AG08396 (cell line): Measurements from ENCODE around the gene CSNK1A1.
"Not testable (repeated sequence)": the region's sequence is repeated elsewhere in the genome, so short reads cannot be mapped to it uniquely, and the experiment has no call there.

ENCODE experiments used
- DNase-seq: peaks from one replicate; pipeline ENCODE4 v3.0.0; 2012; ENCODE audit warnings: low spot score, mixed read lengths

The CSNK1A1 gene

DNA sequence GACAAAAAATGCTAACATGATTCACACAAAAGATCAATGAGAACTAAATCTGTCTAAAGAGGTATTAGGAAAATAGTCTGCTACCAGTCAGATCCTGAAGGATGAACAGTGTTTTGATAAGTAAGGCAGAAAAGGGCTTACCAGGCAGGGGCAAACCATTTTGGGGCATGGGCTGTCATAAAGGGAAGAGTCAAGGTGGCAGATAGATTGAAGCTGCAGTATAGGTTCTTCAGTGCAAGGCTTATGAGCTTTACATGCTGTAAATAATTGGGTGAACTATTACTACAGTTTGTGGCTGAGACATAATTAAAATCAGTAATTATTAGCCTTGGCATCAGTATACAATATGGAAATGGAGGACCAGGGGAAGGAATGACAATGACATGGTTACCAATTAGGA lies 21.8 kb downstream of the CSNK1A1 start:
- DNase-seq = no peak

DNA sequence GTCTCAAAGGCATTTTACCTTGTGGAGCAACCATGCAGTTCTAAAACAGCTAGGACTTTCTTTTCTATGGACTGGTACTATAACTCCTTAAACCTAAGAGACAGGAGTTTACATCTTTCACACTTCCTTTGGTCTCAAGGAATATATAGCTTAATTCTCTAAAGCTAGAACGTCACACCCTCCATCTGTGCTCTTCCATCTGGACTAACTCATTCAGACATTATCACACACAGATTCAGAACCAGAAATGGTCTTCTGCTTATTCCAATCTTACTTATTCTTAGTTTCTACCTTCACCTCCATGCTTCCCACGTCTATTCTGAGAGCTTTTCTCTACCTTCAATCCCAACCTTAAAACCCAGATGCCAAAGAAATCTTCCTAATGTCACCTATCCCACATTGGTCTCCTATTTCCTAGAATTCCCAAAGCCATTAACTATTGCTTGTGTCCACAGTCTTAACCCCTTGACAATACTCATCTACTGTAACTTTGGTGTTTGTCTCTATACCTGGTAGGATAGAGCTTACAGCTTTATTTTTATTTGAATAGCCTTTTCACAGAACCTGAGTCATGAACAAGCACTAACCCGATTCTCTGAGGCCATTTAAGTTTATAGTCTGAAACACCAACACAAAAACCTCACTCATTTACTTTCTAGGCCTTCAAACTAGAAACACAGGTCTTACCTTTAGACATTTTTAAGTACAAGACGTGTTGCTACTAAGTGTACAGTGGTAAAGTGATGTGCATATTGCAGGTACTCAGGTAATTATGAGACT lies 22.8 kb downstream of the CSNK1A1 start:
- no peak for DNase-seq

DNA sequence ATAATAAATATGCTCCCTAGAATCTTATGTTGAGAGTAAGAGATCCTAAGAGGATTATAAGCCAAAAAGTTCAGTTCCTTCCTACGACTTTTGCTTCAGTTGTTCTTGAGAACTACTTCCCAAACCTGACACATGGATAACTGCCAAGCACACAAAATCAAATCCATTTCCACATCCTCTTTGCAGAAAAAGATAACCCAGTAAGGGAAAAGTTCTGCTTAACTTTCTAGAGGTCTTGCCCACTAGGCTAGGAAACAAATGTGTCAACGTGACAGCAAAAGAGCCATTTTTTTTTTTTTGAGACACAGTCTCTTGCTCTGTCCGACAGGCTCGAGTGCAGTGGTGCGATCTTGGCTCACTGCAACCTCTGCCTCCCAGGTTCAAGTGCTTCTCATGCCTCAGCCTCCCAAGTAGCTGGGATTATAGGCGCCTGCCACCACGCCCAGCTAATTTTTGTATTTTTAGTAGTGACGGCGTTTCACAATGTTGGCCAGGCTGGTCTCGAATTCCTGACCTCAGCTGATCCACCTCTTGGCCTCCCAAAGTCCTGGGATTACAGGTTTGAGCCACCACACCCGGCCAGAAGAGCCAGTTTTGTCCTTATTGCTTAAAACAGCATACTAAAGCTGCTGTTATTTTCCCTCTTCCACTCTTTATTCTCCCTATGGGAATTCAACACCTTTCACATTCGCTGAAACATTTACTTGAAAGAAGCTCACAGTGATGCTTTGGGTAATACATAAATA lies 24.2 kb downstream of the CSNK1A1 start:
- no peak for DNase-seq

DNA sequence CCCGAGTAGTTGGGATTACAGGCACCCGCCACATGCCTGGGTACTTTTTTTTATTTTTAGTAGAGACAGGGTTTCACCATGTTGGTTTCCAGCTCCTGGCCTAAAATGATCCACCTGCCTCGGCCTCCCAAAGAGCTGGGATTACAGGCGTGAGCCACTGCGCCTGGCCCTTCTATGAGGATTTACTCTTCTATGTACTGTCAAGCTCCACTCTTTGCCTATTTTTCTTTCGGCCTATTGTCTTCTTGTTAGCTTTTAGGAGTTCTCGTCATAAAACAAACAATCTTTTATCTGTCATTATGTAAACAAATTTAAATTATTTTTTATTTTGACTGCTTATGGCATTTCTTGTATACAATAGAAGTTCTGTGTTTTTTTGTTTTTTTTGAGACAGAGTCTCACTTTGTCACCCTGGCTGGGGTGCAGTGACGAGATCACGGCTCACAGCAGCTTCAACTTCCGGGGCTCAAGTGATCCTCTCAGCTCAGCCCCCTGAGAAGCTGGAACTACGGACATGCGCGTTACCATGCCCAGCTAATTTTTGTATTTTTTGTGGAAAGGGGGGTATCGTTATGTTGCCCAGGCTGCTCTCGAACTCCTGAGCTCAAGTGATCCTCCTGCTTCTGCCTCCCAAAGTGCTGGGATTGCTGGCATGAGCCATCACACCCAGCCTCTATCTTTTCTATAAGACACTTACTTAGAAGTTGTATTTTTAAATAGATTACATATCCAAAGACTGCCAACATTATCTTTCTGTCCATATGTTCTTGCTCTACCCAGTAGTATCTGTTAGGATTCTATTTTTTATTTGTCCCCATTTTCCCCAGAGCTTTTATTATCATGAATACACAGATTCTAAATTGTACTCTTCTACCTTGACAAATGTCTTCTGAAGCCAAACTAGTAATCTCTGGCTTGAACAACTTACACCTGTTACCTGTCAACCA lies 29.2 kb downstream of the CSNK1A1 start:
- no peak for DNase-seq

DNA sequence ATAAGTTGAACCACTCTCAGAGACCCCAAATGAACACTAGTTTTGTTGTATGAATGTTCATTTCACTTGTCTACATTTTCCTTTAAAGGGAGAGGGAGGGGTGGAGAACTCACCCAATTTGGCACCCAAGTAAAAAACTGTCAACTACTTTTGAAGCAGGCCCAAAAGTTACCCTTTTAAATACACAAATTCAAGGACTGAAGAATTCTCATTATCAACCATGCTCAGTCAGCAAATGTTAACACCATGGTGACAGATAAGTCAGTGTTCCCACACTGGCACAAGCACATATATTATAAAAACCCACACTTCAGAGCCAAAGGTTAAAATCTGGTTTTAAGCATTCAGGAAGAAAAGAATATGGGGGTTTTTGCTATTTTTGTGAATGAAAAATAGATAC lies 31.6 kb downstream of the CSNK1A1 start:
- no peak for DNase-seq

DNA sequence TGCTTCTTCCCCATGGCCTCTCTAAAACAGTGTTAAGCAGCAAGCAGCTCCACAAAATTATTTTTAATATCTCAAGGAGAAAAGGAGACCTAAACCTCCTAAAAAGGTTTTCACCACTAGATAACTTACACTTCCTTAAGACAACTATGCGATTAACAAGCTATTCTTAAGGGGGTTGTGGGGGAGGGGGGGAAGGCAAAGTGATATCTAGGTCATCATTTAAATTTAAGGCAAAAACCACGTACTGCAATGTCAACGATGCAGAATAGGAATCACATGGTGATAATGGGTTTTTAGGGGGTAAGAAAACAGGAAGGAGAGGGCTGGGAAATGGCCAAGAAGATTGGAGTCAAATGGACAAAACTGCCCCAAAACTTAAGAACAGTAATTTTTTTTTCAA lies 32.6 kb downstream of the CSNK1A1 start:
- no peak for DNase-seq

DNA sequence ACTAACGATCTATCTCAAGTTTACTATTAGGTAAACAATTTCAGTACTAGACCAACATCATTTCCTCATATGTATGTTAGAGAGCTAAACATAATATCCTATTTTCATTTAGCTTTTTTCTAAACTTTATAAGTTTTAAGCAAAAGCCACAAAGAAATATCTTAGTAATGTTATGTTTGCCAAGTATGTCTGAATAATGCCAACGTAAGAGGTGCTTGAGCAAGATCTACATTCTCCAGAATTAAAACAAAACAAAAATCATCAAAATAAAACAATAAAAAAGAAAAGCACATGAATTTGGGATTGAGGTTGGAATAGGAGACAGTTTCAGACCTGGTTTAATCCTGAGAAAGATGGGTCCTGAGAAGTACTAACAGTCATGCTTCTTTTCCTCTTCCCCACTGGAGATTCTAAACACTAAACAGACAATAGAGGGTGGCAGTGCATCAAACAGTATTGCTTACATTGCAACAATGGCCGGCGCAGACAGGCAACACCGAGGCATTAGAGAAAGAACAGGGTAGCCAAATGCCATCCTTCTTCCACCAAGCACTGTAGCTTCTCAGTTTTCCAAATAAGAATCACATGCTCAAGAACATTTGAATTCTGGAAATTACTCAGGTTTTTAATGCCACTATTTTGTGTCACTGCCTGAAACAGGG lies 33.6 kb downstream of the CSNK1A1 start:
- no peak for DNase-seq

DNA sequence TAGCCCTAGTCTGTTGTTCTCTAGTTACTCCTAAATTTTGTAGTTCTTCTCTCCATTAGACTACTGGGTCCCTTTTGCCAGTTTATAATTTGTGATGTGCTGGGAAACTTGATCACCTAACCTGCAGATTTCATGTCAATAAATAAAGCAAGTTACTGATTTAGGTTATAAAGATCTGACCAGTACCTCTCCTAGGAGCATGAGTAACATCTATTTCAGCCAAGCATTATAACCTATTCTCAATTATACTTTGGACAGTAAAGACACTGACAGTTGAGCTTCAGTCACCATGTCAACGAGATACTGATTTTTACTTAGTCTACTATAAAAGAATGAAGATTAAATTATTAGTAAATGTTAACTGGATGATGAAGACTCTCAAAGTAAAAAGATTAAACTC lies 36.7 kb downstream of the CSNK1A1 start:
- no peak for DNase-seq

DNA sequence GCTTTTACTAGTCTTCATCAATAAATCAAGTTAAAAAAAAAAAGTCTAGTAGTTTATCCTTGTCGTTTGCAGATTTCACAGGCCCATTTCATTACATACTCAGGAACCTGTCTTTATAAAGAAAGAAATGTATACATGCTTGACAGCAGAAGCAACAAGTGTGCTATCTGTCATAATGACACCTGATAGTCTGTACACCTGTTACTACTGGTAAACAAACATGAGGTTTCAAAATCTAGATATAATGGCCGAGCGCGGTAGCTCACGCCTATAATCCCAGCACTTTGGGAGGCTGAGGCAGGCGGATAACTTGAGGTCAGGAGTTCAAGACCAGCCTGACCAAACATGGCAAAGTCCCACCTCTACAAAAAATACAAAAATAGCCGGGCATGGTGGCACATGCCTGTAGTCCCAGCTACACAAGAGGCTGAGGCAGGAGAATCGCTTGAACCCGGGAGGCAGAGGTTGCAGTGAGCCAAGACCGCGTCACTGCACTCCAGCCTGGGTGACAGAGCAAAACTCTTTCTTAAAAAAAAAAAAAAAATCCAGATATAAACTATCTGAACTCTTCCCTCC lies 37.8 kb downstream of the CSNK1A1 start:
- DNase-seq = not testable (repeated sequence)

DNA sequence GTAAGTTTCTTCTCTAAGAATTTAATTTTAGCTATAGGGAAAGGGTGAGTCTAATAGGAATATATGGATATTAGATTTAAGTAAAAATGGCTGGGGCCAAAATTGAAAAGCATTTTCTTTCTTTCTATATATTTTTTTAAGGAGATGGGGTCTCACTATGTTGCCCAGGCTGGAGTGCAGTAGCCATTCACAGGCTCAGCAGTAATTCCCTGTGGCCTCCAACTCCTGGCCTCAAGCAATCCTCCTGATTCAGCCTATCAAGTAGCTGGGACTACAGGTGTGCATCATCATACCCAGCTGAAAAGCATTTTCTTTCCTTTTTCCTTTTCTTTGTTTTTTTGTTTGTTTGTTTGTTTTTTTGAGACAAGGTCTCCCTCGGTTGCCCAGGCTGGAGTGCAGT lies 41.1 kb downstream of the CSNK1A1 start:
- no peak for DNase-seq

DNA sequence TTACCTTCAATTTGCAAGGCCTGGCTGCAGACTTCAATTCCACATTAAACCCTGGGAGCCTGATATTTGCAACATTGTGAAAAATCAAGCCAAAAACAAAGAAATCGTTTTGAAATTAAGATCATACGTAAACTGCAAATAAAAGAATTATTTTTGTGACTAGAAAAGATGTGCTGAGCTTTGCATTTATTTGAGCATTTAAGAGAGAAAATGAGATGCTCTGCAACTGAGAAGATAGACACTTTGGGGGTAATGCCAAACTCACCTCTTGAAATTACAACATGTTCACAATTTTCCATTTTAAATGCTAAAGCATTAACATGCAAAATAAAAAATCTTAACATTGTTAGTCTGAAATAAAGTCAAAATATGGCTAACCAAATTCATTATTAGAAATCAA lies 46.6 kb downstream of the CSNK1A1 start:
- no peak for DNase-seq

DNA sequence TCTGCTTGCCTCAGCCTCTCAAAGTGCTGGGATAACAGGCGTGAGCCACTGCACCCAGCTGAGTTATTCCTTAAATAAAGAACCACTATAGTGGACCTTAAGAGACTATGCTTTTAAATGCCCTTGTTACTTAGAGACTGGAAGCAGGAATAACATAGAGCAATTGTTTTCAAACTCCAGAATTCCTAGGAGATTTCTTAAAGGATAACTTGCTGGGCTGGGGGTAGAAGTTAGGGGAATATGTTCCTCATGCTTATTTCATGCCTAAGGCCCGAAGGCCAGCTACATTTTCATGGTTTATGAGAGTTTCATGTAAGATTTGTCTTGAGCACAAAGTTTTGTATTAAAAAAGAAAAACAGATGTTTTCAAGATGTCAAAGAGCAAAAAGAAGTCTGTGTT lies 48.2 kb downstream of the CSNK1A1 start:
- DNase-seq = no peak

DNA sequence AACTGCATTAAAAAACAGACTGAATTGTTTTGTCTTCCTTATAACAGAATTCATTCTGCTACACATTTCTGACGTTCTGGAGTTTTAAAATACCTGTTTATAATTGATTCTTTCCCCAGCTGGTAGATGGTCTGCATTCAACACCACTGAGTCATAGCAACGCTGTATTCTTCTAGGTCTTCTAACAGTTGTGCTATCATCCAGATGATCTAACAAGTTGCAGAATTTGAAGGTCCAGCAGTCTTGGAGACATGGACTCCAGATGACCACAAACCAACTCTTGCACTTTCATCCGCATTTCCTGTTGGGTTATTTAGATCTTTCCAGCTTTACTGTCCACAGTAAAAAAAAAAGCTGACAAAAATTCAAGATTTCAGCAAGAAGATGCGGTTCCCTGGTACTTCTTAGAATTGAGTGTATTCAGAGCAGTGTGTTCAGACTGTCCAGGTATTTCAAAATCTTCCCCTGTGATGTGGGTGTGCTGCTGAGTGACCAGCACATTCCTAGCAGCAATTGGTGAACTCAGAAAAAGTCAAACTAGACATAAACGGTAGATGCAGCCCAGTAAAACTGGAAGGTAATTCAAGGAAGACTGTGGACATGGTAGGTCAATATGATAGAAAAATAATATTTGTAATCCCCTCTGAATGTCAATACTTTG lies 50.2 kb downstream of the CSNK1A1 start:
- DNase-seq = peak; percentile 33

DNA sequence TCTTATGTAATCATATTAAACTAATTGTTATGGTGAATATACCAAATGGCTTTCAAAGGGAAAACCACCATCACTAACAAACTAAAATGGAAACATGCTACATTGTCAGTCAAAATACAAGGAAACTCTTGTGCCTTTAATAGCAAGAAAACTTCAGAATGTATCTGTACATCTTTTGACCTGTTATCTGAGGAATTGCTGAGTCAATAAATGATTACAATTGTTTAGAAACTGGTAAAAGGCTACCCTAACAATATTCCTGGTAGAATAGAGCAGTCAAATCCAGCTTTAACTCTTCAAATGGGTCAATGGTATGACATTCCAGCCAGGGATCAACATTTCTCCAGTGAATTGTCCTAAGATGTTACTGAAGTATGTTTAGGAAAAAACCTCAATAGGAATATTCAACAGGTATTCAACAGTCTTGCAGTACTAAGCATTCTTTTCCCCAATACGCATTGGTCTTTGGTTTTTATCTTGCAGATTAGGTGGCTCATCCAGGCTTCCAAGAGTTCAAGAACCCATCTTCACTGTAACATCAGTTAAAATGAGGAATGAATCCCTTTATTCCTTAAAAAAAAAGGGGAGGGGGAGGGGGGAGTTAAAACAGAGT lies 52.4 kb downstream of the CSNK1A1 start:
- DNase-seq = no peak

DNA sequence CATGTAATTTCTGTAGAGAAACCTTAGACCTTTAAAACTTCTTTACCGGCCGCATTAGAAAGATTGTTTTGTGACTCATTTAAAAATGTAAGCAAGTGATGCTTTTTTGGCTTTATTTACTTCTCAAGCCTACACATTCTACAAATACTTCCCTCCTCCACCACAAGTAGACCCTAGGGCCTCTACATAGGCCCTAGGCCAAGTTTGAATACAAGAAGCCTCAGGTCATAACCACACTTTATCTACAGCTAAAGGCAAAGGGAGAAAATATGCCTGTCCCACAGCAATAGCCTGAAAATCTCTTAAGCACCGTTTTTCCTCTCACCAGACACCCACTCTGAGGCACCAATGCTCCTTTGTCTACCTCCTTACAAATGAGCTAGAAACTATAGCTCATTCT lies 53.9 kb downstream of the CSNK1A1 start:
- peak; percentile 60 for DNase-seq

DNA sequence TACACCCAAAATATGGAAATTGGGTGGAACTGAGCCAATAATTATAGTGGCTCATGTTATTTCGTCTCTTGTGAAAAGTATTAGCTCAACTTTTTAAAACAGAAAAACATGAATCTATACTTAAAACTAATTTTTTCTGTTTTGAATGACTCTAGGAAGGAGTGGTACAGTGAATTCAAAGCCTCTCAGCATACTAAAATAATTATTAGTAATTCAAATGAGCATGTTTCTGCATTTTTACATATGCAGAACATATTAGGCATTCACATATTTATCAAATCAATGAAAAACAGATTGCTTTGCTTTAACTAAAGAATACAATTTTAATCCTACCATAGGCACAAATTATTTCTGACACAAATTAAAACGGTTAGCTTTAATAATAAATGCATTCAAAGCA lies 54.3 kb downstream of the CSNK1A1 start:
- DNase-seq = no peak

DNA sequence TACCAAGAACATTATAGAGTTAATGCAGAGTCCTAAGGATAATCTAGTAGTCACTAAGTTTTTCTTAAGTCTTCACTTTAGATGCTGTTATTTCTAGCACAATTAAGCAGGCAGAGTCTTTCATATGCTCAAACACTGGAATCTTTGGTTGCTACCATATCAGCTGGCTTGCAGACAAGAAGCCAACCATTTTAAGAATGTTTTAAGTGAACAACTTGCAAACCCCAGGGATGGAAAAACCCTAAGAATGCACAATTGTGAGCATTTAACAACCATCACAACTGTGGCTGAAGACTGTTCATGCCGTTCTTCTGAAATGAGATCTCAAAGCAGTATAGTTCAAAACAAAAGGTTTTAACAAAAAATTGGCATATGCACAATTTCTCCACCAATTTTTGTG lies 55.1 kb downstream of the CSNK1A1 start:
- no peak for DNase-seq

DNA sequence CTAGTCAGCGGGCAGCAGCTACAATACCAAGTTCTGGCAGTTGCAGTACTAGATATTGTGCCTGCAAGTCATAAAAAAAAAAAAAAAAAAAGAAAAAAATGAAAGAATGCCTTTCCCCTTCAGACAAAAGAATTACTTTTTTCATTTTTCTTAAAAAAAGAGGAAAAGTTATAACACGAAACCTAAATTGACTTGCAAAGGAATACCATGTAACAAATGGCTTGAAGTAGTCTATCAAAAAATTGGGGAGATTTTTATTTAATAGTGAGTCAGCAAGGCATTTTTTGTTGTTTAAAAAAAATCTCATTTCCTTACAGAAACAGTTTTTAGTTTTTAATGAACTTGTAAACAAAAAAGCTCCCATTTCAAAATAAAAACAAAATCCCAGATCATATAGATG lies 55.6 kb downstream of the CSNK1A1 start:
- no peak for DNase-seq

DNA sequence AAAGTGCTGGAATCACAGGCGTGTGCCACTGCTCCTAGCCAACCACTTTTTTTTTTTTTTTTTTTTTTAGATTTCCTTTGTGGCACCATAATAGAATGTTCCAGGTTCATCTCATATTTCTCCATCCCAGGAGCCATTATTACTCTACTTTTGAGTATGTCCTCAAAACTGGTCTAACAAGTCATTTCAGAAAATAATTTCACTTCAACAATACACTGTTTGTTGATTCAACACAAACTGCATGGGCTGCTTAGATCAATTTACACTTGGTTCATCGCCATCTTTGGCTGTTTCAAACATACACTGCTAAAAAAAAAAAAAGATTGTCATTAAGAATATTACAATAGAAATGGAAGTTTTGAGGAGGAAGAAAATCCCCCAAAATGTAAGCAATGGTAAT lies 57.9 kb downstream of the CSNK1A1 start:
- no peak for DNase-seq

DNA sequence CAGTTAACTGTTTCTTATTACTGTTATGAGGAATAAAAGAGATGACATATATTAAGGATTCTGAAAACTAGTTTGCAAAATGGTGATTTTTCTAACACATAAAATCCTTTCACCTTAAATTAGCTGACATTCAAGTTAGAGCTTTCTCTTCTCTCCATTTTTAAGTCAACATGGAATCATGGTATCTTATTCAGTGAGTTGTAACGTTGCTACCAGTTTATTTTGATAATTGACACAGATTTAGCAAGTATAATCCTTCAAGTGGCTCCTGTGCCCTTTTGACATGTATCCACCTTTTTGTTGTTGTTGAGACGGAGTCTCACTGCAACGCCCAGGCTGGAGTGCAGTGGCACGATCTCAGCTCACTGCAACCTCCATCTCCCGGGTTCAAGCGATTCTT lies 58.5 kb downstream of the CSNK1A1 start:
- no peak for DNase-seq
